PC-9 (cell line): ENCODE data around the gene SCYGR8. TPM values are rescaled to one million over a fixed set of nuclear protein-coding genes. Genes with fewer than 3 reads are reported as not detected.

Experiments
- BruUV-seq: library from RNA; stranded (reverse); fragments of 400-500 nt; replicated peaks from 2 replicates; lab custom pipeline; 2021; lab: Mats Ljungman, UMichigan
- CTCF ChIA-PET: fragments of 300-600 bp; sonication (Branson Sonifier 250); formaldehyde crosslinking; loops from one replicate; lab custom pipeline; 2022; ENCODE audit warnings: antibody characterized with exemption; lab: Charles Lee
- POLR2A ChIA-PET: fragments of 300-600 bp; sonication (Branson Sonifier 250); formaldehyde crosslinking; loops from one replicate; lab custom pipeline; 2022; ENCODE audit warnings: antibody characterized with exemption; ENCODE audit not compliant: unreplicated experiment; lab: Charles Lee
- DNase-seq, 2 experiments: peaks; one replicate each; pipeline versions ENCODE4 v3.0.0 to v3.0.0-alpha.2; 2015 to 2022; ENCODE audit warnings: mixed read lengths in 1 of 2
- H2AFZ ChIP-seq: fragments of 200-600 bp; sonication (generic); 2 replicates; pipeline ENCODE4 v1.8.1; 2017; ENCODE audit warnings: antibody characterized with exemption
- H3F3A ChIP-seq: fragments of 200-600 bp; sonication (generic); 2 replicates; pipeline ENCODE4 v1.8.1; 2017; ENCODE audit warnings: antibody characterized with exemption, mild to moderate bottlenecking, low read depth; ENCODE audit not compliant: insufficient read depth
- H3K27ac ChIP-seq: fragments of 200-600 bp; sonication (generic); 2 replicates; pipeline ENCODE4 v1.6.1; 2016; ENCODE audit warnings: mixed run types
- H3K27me3 ChIP-seq: fragments of 200-600 bp; sonication (generic); 2 replicates; pipeline ENCODE4 v1.6.1; 2016; ENCODE audit warnings: low read depth, mixed run types; ENCODE audit not compliant: insufficient read depth
- H3K36me3 ChIP-seq: fragments of 200-600 bp; sonication (generic); 2 replicates; pipeline ENCODE4 v1.6.1; 2016; ENCODE audit warnings: low read depth, mixed run types
- H3K4me1 ChIP-seq: fragments of 200-600 bp; sonication (generic); replicated peaks from 2 replicates; pipeline ENCODE4 v1.6.1; 2016; ENCODE audit warnings: mixed run types; ENCODE audit not compliant: insufficient read depth
- H3K4me2 ChIP-seq: fragments of 200-600 bp; sonication (generic); 2 replicates; pipeline ENCODE4 v1.6.1; 2017; ENCODE audit warnings: mixed run types
- H3K4me3 ChIP-seq: fragments of 200-600 bp; sonication (generic); 2 replicates; pipeline ENCODE4 v1.6.1; 2016; ENCODE audit warnings: mixed run types
- H3K79me2 ChIP-seq: fragments of 200-600 bp; sonication (generic); 2 replicates; pipeline ENCODE4 v1.6.1; 2017; ENCODE audit warnings: low read depth, mixed run types
- H3K9me2 ChIP-seq: fragments of 200-600 bp; sonication (generic); 2 replicates; pipeline ENCODE4 v1.8.1; 2017; ENCODE audit warnings: mild to moderate bottlenecking; ENCODE audit not compliant: insufficient read depth
- H3K9me3 ChIP-seq: fragments of 200-600 bp; sonication (generic); 2 replicates; pipeline ENCODE4 v1.8.1; 2016; ENCODE audit warnings: low read depth; ENCODE audit not compliant: insufficient read depth
- H4K20me1 ChIP-seq: fragments of 200-600 bp; sonication (generic); 2 replicates; pipeline ENCODE4 v1.8.1; 2017; ENCODE audit not compliant: insufficient read depth
- CTCF ChIP-seq: fragments of 200-600 bp; sonication (generic); conservative IDR thresholded peaks from 2 replicates; pipeline ENCODE4 v1.6.1; 2017; ENCODE audit warnings: mixed run types, antibody characterized with exemption, mild to moderate bottlenecking, moderate library complexity
- EZH2 ChIP-seq: fragments of 200-600 bp; sonication (generic); IDR thresholded peaks from 2 replicates; pipeline ENCODE4 v1.8.0; 2017; ENCODE audit warnings: antibody characterized with exemption, low read depth
- intact Hi-C: fragments of 100-400 bp; cut with micrococcal nuclease; formaldehyde crosslinking; loops from one replicate; pipeline ENCODE4 v1.10.0; 2022; ENCODE audit not compliant: unreplicated experiment
- total RNA-seq: library from RNA; stranded (reverse); gene quantifications from 2 replicates; pipeline ENCODE4 v1.2.3, GENCODE V29; 2021

SCYGR8 gene
- total RNA-seq, 1 experiment from 2014 or later, result not detected

DNA sequence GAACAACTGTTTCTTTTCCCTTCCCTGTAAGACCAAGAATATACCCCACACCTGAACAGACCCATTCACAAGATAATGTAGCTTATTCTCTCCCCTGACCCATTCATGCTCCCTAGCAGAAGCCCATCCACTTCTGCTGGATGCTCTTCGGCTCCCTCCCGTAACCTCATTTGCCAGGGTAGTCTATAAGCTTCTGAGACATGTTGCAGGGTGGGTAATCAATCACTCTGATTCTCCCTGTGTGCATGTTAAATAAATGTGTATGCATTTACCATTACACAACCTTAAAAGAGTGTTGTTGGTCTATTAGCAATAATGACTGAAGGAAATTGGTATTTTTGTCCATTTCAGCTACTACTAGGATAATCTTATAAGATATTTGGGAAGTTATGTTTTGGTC, 29.2 kb upstream of the SCYGR8 start:
- H3K9me2 ChIP-seq, result no peaks in the 10 kb centered on the region
- H3K27me3 ChIP-seq, result no peaks in the 10 kb centered on the region
- H2AFZ ChIP-seq, result no peak overlapping the region
- no peak for TF ChIP-seq EZH2
- no peak for TF ChIP-seq CTCF
- H3K4me2 ChIP-seq, result no peak overlapping the region
- CTCF ChIA-PET, result no interaction called here
- H3F3A ChIP-seq, result no peaks in the 10 kb centered on the region
- no peak overlapping the region for H3K4me3 ChIP-seq
- no peaks in the 10 kb centered on the region for H3K9me3 ChIP-seq
- POLR2A ChIA-PET, result no interaction called here
- BruUV-seq, result no TSS peak
- no peaks in the 10 kb centered on the region for H3K79me2 ChIP-seq
- H4K20me1 ChIP-seq, result no peaks in the 10 kb centered on the region
- H3K27ac ChIP-seq, result no peak overlapping the region
- peaks cover 9% of the 10 kb centered on the region; the same call in 1 of the 2 replicates for H3K4me1 ChIP-seq
- no peaks in the 10 kb centered on the region for H3K36me3 ChIP-seq
- DNase-seq, result no peak
- intact Hi-C loops, result no loop called here

DNA sequence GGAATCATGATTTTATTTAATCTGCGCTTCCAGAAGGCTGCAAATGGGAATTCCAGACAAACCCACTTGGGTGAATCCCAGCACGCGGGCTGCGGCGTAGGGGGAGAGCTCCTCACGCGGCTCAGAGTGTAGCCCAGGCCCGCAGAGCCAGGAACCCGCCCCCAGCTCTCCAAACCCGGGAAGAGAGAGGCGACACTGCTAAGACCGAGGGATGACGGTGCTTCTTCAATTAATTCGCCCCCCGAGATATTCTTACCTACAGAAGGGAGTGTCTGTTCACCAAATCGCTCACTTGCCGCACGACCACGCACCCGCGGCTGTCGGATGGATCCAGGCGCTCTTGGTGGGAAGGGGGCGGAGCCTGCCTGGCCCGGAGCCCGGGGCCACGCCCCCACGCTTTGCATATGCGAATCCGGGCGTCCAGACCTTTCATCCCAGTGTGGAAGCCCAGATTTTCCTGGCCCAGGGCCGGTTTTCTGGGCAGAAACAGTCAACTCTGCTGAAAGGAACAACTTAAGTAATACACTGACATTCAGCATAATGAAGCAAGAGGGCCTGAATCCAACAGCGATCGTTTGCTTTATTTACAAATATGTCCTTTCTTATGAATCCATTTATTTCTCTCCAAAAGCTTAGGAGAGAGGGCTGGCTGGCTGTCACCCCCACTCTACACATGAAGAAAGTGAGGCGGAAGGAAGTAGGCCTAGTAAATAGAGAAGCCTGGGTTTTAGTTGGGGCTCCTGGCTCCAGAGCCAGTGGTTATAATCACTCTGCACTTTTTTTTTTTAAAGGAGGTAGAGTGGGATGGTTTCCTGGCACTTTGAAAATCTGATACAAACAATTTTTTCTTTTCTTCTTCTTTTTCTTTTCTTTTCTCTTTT, 27.8 kb upstream of the SCYGR8 start, which contains the start of gene SLC19A3:
Gene SLC19A3, minus strand, starts transcription at position 342 of the 881 bp plus-strand sequence. CDS start 15,710 bp downstream, outside the sequence.
- Histone ChIP-seq H3K9me2 (no peaks in the 10 kb centered on the region), H4K20me1 (no peaks in the 10 kb centered on the region), H3K27me3 (no peaks in the 10 kb centered on the region), H3K4me2 (peak within 1 kb of the TSS; percentile 73), H3K36me3 (no peaks in the 10 kb centered on the region), H3K27ac (no peak within 1 kb of the TSS), H3K4me1 (peaks cover 9% of the 10 kb centered on the region; the same call in 1 of the 2 replicates), H3K4me3 (peak within 1 kb of the TSS; percentile 65), H2AFZ (peak within 1 kb of the TSS; percentile 81), H3K79me2 (no peaks in the 10 kb centered on the region), H3K9me3 (no peaks in the 10 kb centered on the region), H3F3A (no peaks in the 10 kb centered on the region)
- BruUV-seq, result no TSS peak
- POLR2A ChIA-PET, result interaction anchor here (0.7 kb wide), 1 partner anchor 8 kb away, joined by 6 read pairs; no protein-coding TSS in a partner anchor
- CTCF ChIA-PET, result no interaction called here
- DNase-seq, result peak in 1 of 2 experiments; percentile 78
- TF ChIP-seq CTCF (no peak), EZH2 (no peak)
- intact Hi-C loops, result no loop called here

- no peaks in the 10 kb centered on the region for H3F3A ChIP-seq
- H3K4me1 ChIP-seq, result peaks cover 9% of the 10 kb centered on the region; the same call in 1 of the 2 replicates
- intact Hi-C loops, result no loop called here
- H3K27ac ChIP-seq, result no peak overlapping the region
- H4K20me1 ChIP-seq, result no peaks in the 10 kb centered on the region
- H3K79me2 ChIP-seq, result no peaks in the 10 kb centered on the region
- H3K9me3 ChIP-seq, result no peaks in the 10 kb centered on the region
- H3K36me3 ChIP-seq, result no peaks in the 10 kb centered on the region
- no peak for TF ChIP-seq CTCF
- no peaks in the 10 kb centered on the region for H3K27me3 ChIP-seq
- POLR2A ChIA-PET, result no interaction called here
- CTCF ChIA-PET, result no interaction called here
- H3K9me2 ChIP-seq, result no peaks in the 10 kb centered on the region
- H2AFZ ChIP-seq, result no peak overlapping the region
- no TSS peak for BruUV-seq
- H3K4me3 ChIP-seq, result no peak overlapping the region
- DNase-seq, result no peak
- no peak overlapping the region for H3K4me2 ChIP-seq
Measured at GRCh38 chr2:227719641-227720040, 26.1 kb upstream of the SCYGR8 start.
